ENCODE measurements around the gene E2F4. TPM values are rescaled to one million over a fixed set of nuclear protein-coding genes. Genes with fewer than 3 reads are reported as not detected.

E2F4 gene
- total and polyA plus RNA-seq, 2 of the 13 experiments (the other 11 are each of a cell fraction or from before 2014, with no cell fraction given), result 84.8 to 91.2 TPM

DNA sequence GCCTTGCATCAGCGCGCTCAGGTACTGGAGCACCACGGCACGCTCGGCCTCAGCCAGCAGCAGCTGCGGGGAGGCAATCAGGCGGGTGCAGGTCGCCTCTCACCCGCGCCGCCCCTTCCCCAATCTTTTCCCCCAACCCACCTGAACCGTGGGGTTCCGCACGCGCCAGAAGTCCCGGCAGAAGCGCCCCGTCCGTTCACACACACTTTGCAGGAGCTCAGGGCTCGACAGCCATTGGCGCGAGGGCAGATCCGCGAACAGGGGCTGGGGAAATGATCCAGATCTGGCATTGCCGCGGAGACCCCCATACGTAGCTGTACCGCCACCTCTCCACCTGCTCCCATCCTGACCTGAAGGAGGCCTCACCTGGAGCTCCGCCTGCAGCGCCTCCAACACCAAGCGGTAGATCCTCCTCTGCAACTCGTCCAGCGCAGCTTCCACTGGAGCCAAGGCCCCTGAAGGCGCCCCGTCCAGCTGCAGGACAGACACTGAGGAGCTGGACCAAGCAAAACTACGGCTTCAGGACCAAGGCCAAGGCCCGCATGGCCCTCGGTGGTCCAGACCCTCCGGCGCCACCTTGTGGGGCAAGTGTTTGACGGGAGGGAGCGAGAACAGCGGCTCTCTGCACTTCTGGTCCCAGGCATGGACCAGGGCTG lies 6.8 kb upstream of the E2F4 start (continued):
- TF ChIP-seq THRA (CRISPR knock-in tag; IDR thresholded peaks at IDR 0.05; ENCODE audit: borderline replicate concordance), result peak; percentile 92
- peak; percentile 86; the same call in 1 of the 2 replicates for TF ChIP-seq ZNF780A (CRISPR knock-in tag; IDR thresholded peaks at IDR 0.05)
- TF ChIP-seq ZNF740 (CRISPR knock-in tag; IDR thresholded peaks at IDR 0.05), result peak; percentile 53; the same call in 1 of the 2 replicates
- no peak for TF ChIP-seq ZNF30 (CRISPR knock-in tag; IDR thresholded peaks at IDR 0.05)
- peak; percentile 98 for TF ChIP-seq TGIF2 (CRISPR knock-in tag; IDR thresholded peaks at IDR 0.05)
- TF ChIP-seq ZNF841 (CRISPR knock-in tag; IDR thresholded peaks at IDR 0.05; ENCODE audit: borderline replicate concordance), result no peak; the same call in 1 of the 2 replicates
- 0 out of 2 replicates have a peak, but pooled peaks have one; percentile 57 for TF ChIP-seq REL (CRISPR knock-in tag; conservative IDR thresholded peaks at IDR 0.05)
- TF ChIP-seq POGZ (CRISPR knock-in tag; IDR thresholded peaks at IDR 0.05), result peak; percentile 69; the same call in 1 of the 2 replicates
- TF ChIP-seq ATF6 (CRISPR knock-in tag; conservative IDR thresholded peaks at IDR 0.05), result peak; percentile 96; the same call in 1 of the 2 replicates
- TF ChIP-seq SP2 (CRISPR knock-in tag; IDR thresholded peaks at IDR 0.05), result no peak; the same call in 1 of the 2 replicates
- TF ChIP-seq, protein P1, sequence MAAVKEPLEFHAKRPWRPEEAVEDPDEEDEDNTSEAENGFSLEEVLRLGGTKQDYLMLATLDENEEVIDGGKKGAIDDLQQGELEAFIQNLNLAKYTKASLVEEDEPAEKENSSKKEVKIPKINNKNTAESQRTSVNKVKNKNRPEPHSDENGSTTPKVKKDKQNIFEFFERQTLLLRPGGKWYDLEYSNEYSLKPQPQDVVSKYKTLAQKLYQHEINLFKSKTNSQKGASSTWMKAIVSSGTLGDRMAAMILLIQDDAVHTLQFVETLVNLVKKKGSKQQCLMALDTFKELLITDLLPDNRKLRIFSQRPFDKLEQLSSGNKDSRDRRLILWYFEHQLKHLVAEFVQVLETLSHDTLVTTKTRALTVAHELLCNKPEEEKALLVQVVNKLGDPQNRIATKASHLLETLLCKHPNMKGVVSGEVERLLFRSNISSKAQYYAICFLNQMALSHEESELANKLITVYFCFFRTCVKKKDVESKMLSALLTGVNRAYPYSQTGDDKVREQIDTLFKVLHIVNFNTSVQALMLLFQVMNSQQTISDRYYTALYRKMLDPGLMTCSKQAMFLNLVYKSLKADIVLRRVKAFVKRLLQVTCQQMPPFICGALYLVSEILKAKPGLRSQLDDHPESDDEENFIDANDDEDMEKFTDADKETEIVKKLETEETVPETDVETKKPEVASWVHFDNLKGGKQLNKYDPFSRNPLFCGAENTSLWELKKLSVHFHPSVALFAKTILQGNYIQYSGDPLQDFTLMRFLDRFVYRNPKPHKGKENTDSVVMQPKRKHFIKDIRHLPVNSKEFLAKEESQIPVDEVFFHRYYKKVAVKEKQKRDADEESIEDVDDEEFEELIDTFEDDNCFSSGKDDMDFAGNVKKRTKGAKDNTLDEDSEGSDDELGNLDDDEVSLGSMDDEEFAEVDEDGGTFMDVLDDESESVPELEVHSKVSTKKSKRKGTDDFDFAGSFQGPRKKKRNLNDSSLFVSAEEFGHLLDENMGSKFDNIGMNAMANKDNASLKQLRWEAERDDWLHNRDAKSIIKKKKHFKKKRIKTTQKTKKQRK (IDR thresholded peaks at IDR 0.05; ENCODE audit: low read length), result no peak
- TF ChIP-seq ZSCAN21 (CRISPR knock-in tag; IDR thresholded peaks at IDR 0.05; ENCODE audit: borderline replicate concordance), result no peak; the same call in 1 of the 2 replicates
- TF ChIP-seq ZNF615 (CRISPR knock-in tag; IDR thresholded peaks at IDR 0.05; ENCODE audit: borderline replicate concordance), result 0 out of 2 replicates have a peak, but pooled peaks have one; percentile 66
- TF ChIP-seq RFXAP (CRISPR knock-in tag; IDR thresholded peaks at IDR 0.05; ENCODE audit: borderline replicate concordance), result peak; percentile 81; the same call in 1 of the 2 replicates
- TF ChIP-seq ZSCAN22 (CRISPR knock-in tag; IDR thresholded peaks at IDR 0.05), result no peak
- TF ChIP-seq, protein P2, sequence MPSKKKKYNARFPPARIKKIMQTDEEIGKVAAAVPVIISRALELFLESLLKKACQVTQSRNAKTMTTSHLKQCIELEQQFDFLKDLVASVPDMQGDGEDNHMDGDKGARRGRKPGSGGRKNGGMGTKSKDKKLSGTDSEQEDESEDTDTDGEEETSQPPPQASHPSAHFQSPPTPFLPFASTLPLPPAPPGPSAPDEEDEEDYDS (CRISPR knock-in tag; IDR thresholded peaks at IDR 0.05), result peak; percentile 81
- TF ChIP-seq ZNF337 (CRISPR knock-in tag; IDR thresholded peaks at IDR 0.05; ENCODE audit: borderline replicate concordance, low read depth), result no peak
- TF ChIP-seq, protein P3, sequence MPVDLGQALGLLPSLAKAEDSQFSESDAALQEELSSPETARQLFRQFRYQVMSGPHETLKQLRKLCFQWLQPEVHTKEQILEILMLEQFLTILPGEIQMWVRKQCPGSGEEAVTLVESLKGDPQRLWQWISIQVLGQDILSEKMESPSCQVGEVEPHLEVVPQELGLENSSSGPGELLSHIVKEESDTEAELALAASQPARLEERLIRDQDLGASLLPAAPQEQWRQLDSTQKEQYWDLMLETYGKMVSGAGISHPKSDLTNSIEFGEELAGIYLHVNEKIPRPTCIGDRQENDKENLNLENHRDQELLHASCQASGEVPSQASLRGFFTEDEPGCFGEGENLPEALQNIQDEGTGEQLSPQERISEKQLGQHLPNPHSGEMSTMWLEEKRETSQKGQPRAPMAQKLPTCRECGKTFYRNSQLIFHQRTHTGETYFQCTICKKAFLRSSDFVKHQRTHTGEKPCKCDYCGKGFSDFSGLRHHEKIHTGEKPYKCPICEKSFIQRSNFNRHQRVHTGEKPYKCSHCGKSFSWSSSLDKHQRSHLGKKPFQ (CRISPR knock-in tag; IDR thresholded peaks at IDR 0.05; ENCODE audit: insufficient replicate concordance), result no peak
- peak; percentile 51; the same call in 1 of the 2 replicates for TF ChIP-seq ZNF782 (CRISPR knock-in tag; IDR thresholded peaks at IDR 0.05; ENCODE audit: borderline replicate concordance)
